CD4-positive, alpha-beta T cell (primary cell): Measurements from ENCODE around the gene DUXA. TPM values are rescaled to one million over a fixed set of nuclear protein-coding genes. Genes with fewer than 3 reads are reported as not detected.

Experiments used
- ATAC-seq: fragments of 200-7000 bp; cut with Tn5 transposase; one replicate; pipeline ENCODE4 v1.10.0; 2022; ENCODE audit warnings: mild to moderate bottlenecking; ENCODE audit not compliant: poor library complexity
- CTCF ChIA-PET: fragments of 350-600 bp; sonication (Branson Sonifier 250); formaldehyde crosslinking; loops from one replicate; lab custom pipeline; 2021; ENCODE audit warnings: antibody characterized with exemption, inconsistent platforms; lab: Charles Lee
- POLR2A ChIA-PET: fragments of 350-600 bp; sonication (Branson Sonifier 250); formaldehyde crosslinking; loops from one replicate; lab custom pipeline; 2021; ENCODE audit warnings: antibody characterized with exemption, inconsistent platforms; lab: Charles Lee
- DNase-seq, 14 experiments: peaks; one replicate each; pipeline ENCODE4 v3.0.0-alpha.2; 2013 to 2020; ENCODE audit warnings: mixed read lengths in 2 of 14
- H3K27ac ChIP-seq, 2 donors: one replicate each; pipeline versions ENCODE4 v1.5.1 to v1.7.0; 2013; ENCODE audit warnings: low read length in 2 of 2, low read depth in 1 of 2, mild to moderate bottlenecking in 1 of 2
- H3K27me3 ChIP-seq, 2 experiments: 1 replicate in 1 of 2; 2 replicates in 1 of 2; pipeline versions ENCODE4 v1.6.1 to v1.7.0; 2013; ENCODE audit warnings: low read length in 2 of 2, control low read depth in 1 of 2, mild to moderate bottlenecking in 1 of 2, moderate library complexity in 1 of 2; ENCODE audit not compliant: insufficient read depth in 2 of 2, control insufficient read depth in 1 of 2
- H3K36me3 ChIP-seq: one replicate; pipeline ENCODE4 v1.6.1; 2013; ENCODE audit warnings: low read length, control low read depth; ENCODE audit not compliant: insufficient read depth
- H3K4me1 ChIP-seq: one replicate; pipeline ENCODE4 v1.6.1; 2013; ENCODE audit warnings: low read length, control low read depth; ENCODE audit not compliant: insufficient read depth
- H3K4me3 ChIP-seq: one replicate; pipeline ENCODE4 v1.5.1; 2013; ENCODE audit warnings: mild to moderate bottlenecking, low read length, moderate library complexity
- H3K9me3 ChIP-seq, 2 experiments: 1 replicate in 1 of 2; 2 replicates in 1 of 2; pipeline versions ENCODE4 v1.6.1 to v1.7.0; 2013; ENCODE audit warnings: low read length in 2 of 2, mild to moderate bottlenecking in 2 of 2, control low read depth in 1 of 2, moderate library complexity in 1 of 2; ENCODE audit not compliant: control insufficient read depth in 1 of 2, insufficient read depth in 1 of 2
- H3K27ac Mint-ChIP-seq: one replicate; pipeline ENCODE4 v1.8.0; 2020; ENCODE audit warnings: mixed read lengths
- H3K27me3 Mint-ChIP-seq: one replicate; pipeline ENCODE4 v1.8.0; 2021; ENCODE audit warnings: mixed read lengths
- H3K36me3 Mint-ChIP-seq: one replicate; pipeline ENCODE4 v1.8.0; 2021; ENCODE audit warnings: low read depth, mixed read lengths
- H3K4me1 Mint-ChIP-seq: one replicate; pipeline ENCODE4 v1.8.0; 2021; ENCODE audit warnings: low read depth, mixed read lengths
- H3K4me3 Mint-ChIP-seq: one replicate; pipeline ENCODE4 v1.8.0; 2020; ENCODE audit warnings: mild to moderate bottlenecking, mixed read lengths
- H3K9me3 Mint-ChIP-seq: one replicate; pipeline ENCODE4 v1.8.0; 2020; ENCODE audit warnings: mixed read lengths
- intact Hi-C, 2 experiments: fragments of 100-400 bp; cut with DNase I in 1 of 2; cut with micrococcal nuclease in 1 of 2; formaldehyde crosslinking; loops; one replicate each; pipeline versions ENCODE4 v1.15.1 to v1.9.0; 2023 to 2025; cut with DNase I, micrococcal nuclease
- total RNA-seq, 174 experiments: library from RNA in 2 of 174; stranded (reverse) in 2 of 174; gene quantifications; one replicate each; pipeline ENCODE4 v1.2.3 and lab custom pipeline; 2021 to 2026
- TF ChIP-seq, protein P1 (sequence below): fragments of 200-600 bp; IDR thresholded peaks from one replicate; pipeline ENCODE4 v1.8.0; 2022; ENCODE audit warnings: antibody characterized with exemption, mild to moderate bottlenecking

Gene DUXA
- total RNA-seq, 2 experiments from 2014 or later, result not detected

DNA sequence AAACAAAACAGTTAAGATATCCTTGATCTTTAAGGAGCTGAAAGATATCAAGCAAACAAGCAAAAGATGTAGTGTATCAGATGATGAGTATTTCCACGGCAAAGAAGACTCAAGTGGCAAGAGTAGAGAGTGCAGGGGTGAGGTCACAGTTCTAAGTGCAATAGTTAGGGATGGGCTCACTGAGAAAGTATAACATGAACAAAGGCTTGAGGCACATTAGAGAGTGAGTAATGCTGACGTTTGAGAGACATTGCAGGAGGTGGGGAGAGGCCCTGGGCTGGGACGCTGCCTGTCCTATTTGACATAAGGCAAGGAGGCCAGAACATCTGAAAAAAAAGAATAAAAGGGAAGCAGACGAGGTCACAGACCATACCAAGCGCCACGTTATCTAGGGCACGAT, 1.4 kb downstream of the DUXA start:
- Histone ChIP-seq H3K4me1 (no peaks in the 10 kb centered on the region), H3K27ac (no peak overlapping the region), H3K36me3 (no peaks in the 10 kb centered on the region), H3K9me3 (peaks cover 4 to 25% of the 10 kb centered on the region in 2 experiments), H3K4me3 (no peak overlapping the region), H3K27me3 (no peaks in the 10 kb centered on the region)
- Mint-ChIP-seq H3K9me3 (peaks cover 16% of the 10 kb centered on the region), H3K27ac (no peak overlapping the region), H3K4me3 (no peak overlapping the region), H3K36me3 (peaks cover 4% of the 10 kb centered on the region), H3K4me1 (no peaks in the 10 kb centered on the region), H3K27me3 (peaks cover 4% of the 10 kb centered on the region)
- POLR2A ChIA-PET, result no interaction called here
- no peak for DNase-seq
- TF ChIP-seq, protein P1, sequence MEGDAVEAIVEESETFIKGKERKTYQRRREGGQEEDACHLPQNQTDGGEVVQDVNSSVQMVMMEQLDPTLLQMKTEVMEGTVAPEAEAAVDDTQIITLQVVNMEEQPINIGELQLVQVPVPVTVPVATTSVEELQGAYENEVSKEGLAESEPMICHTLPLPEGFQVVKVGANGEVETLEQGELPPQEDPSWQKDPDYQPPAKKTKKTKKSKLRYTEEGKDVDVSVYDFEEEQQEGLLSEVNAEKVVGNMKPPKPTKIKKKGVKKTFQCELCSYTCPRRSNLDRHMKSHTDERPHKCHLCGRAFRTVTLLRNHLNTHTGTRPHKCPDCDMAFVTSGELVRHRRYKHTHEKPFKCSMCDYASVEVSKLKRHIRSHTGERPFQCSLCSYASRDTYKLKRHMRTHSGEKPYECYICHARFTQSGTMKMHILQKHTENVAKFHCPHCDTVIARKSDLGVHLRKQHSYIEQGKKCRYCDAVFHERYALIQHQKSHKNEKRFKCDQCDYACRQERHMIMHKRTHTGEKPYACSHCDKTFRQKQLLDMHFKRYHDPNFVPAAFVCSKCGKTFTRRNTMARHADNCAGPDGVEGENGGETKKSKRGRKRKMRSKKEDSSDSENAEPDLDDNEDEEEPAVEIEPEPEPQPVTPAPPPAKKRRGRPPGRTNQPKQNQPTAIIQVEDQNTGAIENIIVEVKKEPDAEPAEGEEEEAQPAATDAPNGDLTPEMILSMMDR, result no peak
- intact Hi-C loops, result no loop called here
- no peak for ATAC-seq
- CTCF ChIA-PET, result no interaction called here

DNA sequence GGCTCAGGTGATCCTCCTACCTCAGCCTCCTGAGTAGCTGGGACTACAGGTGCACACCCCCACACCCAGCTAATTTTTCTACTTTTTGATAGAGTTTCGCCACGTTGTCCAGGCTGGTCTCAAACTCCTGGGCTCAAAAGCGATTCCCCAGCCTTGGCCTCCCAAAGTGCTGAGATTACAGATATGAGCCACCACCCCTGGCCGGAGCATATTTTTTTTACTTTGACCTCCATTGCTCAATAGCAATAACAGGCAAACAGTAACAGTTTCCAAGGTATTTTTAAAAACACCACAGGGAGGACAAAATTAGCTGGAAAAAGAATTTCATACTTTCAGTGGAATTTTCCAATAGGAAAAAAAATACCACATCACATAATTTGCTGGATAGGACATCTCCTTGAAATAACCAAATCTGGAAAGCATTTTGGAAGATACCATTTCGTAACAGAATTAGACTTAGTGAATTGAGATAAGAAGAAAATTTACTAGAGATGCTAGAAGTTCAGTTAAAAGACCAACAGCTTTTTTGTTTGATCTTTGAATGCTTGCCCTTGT, 5.2 kb downstream of the DUXA start:
- Mint-ChIP-seq H3K36me3 (peaks cover 4% of the 10 kb centered on the region), H3K27ac (no peak overlapping the region), H3K27me3 (peaks cover 5% of the 10 kb centered on the region), H3K4me3 (no peak overlapping the region), H3K4me1 (no peaks in the 10 kb centered on the region), H3K9me3 (peaks cover 15% of the 10 kb centered on the region)
- TF ChIP-seq, protein P1, result no peak
- H3K9me3 ChIP-seq, result peaks cover 9 to 40% of the 10 kb centered on the region in 2 experiments
- no peak overlapping the region for H3K27ac ChIP-seq
- no peak overlapping the region for H3K4me3 ChIP-seq
- no peak for DNase-seq
- no peak for ATAC-seq
- ChIA-PET POLR2A (no interaction called here), CTCF (no interaction called here)
- H3K27me3 ChIP-seq, result no peaks in the 10 kb centered on the region
- H3K4me1 ChIP-seq, result no peaks in the 10 kb centered on the region
- intact Hi-C loops, result no loop called here
- no peaks in the 10 kb centered on the region for H3K36me3 ChIP-seq

DNA sequence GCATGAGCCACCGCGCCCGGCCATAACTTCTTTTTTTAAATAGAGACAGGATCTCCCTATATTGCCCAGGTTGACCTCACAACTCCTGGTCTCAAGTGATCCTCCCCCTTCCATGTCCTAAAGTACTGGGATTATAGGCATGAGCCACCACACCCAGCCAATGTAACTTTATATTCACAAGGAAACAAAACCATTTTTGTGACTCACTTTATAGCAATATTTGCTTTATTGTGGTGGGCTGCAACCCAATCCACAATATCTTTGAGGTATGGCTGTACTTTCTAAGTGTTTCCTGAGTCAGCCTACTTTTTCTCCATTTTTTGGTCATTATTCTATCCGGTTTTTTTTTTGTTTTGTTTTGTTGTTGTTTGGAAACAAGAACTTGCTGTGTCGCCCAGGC, 14.4 kb downstream of the DUXA start:
- Histone ChIP-seq H3K27me3 (no peaks in the 10 kb centered on the region), H3K4me3 (no peak overlapping the region), H3K27ac (no peak overlapping the region), H3K9me3 (peaks cover 18 to 48% of the 10 kb centered on the region in 2 experiments), H3K36me3 (no peaks in the 10 kb centered on the region), H3K4me1 (no peaks in the 10 kb centered on the region)
- POLR2A ChIA-PET, result no interaction called here
- Mint-ChIP-seq H3K27me3 (peaks cover 4% of the 10 kb centered on the region), H3K4me3 (no peak overlapping the region), H3K4me1 (no peaks in the 10 kb centered on the region), H3K9me3 (peaks cover 13% of the 10 kb centered on the region), H3K27ac (no peak overlapping the region), H3K36me3 (peaks cover 9% of the 10 kb centered on the region)
- TF ChIP-seq, protein P1, result no peak
- CTCF ChIA-PET, result no interaction called here
- intact Hi-C loops, result no loop called here
- ATAC-seq (no peak), DNase-seq (no peak)
